DMS153 (cell line): ENCODE results near the gene MLH3.

ENCODE experiments used
- DNase-seq: peaks from one replicate; lab custom pipeline; 2025; lab: John Stamatoyannopoulos, UW

Gene MLH3

DNA sequence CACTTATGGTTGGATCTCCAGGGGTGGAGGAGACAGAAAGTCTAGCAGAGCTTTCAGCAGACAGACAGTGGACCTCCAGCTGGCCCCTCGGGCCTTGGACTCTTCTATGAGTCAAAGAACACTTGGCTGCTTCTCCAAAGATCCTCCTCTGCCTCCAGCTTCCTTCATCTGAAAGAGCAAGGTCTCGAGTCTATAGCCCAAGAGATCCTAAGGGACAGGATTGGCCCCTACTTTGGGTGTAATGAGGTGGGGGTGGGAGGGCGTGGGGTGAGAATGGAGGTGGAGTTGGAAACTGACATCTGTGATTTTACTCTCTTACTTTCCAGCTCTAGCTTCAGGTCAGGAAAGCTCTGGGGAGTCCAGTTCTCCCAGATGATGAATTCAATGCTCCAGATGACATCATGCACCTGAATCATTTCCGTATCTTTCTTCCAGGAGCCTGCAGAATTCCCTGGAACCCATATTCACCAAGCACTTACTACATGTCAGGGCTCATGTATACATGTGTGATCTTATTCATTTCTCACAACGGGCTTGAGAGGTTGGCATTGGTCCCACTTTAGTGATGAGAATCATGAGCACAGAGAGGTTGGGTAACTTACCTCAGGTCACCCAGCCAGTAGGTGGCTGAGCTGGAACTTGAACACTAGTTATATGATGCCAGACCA is 85.6 kb downstream of the MLH3 start:
- DNase-seq = no peak

- no peak for DNase-seq
Measured at GRCh38 chr14:74964787-74965485, 86.3 kb downstream of the MLH3 start.
